ENCODE data around the gene HLX.

DNA sequence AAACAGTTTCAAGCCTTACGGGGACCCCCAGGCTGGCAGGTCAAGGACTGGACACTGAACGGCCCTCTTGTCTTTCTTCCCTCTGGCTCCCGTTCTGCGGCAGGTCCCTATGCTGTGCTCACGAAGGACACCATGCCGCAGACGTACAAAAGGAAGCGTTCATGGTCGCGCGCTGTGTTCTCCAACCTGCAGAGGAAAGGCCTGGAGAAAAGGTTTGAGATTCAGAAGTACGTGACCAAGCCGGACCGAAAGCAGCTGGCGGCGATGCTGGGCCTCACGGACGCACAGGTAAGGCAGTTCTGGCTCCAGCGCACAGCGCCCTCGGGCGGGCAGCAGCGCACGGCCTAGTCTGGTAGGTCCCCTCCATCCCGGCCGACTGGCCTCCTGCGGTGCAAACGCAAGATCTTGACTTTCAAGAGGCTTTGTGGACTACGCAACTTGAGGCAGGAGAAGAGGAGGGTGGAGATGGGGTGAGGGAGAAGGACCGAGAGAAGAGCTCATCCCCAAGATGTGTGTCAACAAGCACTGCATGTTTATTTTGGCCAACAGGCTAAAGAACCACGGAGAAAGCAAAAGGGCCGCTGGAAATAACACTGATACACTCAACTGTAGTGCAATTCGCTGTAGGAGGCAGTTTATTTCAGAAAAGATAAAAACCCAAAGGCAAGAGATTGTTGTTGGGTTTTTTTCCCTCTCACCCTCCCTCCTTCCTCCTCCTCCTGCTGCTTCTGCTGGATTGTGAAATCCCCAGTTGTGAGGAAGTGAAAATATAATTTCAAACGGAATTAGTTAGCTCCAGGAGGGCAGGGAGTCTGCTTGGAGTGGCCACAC is 3.0 kb downstream of the HLX start:
- TF ChIP-seq, protein P1, sequence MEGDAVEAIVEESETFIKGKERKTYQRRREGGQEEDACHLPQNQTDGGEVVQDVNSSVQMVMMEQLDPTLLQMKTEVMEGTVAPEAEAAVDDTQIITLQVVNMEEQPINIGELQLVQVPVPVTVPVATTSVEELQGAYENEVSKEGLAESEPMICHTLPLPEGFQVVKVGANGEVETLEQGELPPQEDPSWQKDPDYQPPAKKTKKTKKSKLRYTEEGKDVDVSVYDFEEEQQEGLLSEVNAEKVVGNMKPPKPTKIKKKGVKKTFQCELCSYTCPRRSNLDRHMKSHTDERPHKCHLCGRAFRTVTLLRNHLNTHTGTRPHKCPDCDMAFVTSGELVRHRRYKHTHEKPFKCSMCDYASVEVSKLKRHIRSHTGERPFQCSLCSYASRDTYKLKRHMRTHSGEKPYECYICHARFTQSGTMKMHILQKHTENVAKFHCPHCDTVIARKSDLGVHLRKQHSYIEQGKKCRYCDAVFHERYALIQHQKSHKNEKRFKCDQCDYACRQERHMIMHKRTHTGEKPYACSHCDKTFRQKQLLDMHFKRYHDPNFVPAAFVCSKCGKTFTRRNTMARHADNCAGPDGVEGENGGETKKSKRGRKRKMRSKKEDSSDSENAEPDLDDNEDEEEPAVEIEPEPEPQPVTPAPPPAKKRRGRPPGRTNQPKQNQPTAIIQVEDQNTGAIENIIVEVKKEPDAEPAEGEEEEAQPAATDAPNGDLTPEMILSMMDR (conservative IDR thresholded peaks at IDR 0.05 in 1 of 2, IDR thresholded peaks at IDR 0.05 in 1 of 2; ENCODE audit: low read depth in 1 of 2, low read length in 2 of 2), result peak in 1 of 2 donors; percentile 48
- TF ChIP-seq EZH2 (IDR thresholded peaks at IDR 0.05; ENCODE audit: low read length, missing control alignments), result no peak
